ENCODE results near the gene ATAD2B.
"Not testable (repeated sequence)": the region's sequence is repeated elsewhere in the genome, so short reads cannot be mapped to it uniquely, and the experiment has no call there.

Gene ATAD2B

GRCh38 chr2:23789012-23789411 is 137.9 kb downstream of the ATAD2B start:
- no peak for DNase-seq (ENCODE audit: low spot score)

GRCh38 chr2:23788100-23788499 is 138.8 kb downstream of the ATAD2B start:
- DNase-seq (ENCODE audit: low spot score) = no peak

GRCh38 chr2:23784971-23785370 is 142.0 kb downstream of the ATAD2B start:
- no peak for DNase-seq (ENCODE audit: low spot score)

GRCh38 chr2:23782646-23783045 is 144.3 kb downstream of the ATAD2B start:
- no peak for DNase-seq (ENCODE audit: low spot score)

GRCh38 chr2:23782126-23782525 is 144.8 kb downstream of the ATAD2B start:
- no peak for DNase-seq (ENCODE audit: low spot score)

- not testable (repeated sequence) for DNase-seq (ENCODE audit: low spot score)
Measured at GRCh38 chr2:23780465-23780864, 146.5 kb downstream of the ATAD2B start.

GRCh38 chr2:23777826-23778225 is 149.1 kb downstream of the ATAD2B start:
- DNase-seq (ENCODE audit: low spot score) = no peak

- no peak for DNase-seq (ENCODE audit: low spot score)
Measured at GRCh38 chr2:23776021-23776420, 150.9 kb downstream of the ATAD2B start.

- no peak for DNase-seq (ENCODE audit: low spot score)
Measured at GRCh38 chr2:23772684-23773083, 154.2 kb downstream of the ATAD2B start.

GRCh38 chr2:23772056-23772455 is 154.9 kb downstream of the ATAD2B start:
- no peak for DNase-seq (ENCODE audit: low spot score)

- no peak for DNase-seq (ENCODE audit: low spot score)
Measured at GRCh38 chr2:23769364-23769763, 157.6 kb downstream of the ATAD2B start.

GRCh38 chr2:23767876-23768621 is 158.9 kb downstream of the ATAD2B start:
- no peak for DNase-seq (ENCODE audit: low spot score)

GRCh38 chr2:23762141-23762540 is 164.8 kb downstream of the ATAD2B start:
- no peak for DNase-seq (ENCODE audit: low spot score)

- DNase-seq (ENCODE audit: low spot score) = no peak
Measured at GRCh38 chr2:23761638-23762037, 165.3 kb downstream of the ATAD2B start.

- DNase-seq (ENCODE audit: low spot score) = no peak
Measured at GRCh38 chr2:23760736-23761135, 166.2 kb downstream of the ATAD2B start.

- no peak for DNase-seq (ENCODE audit: low spot score)
Measured at GRCh38 chr2:23757686-23758433, 169.1 kb downstream of the ATAD2B start.

GRCh38 chr2:23756593-23757292 is 170.2 kb downstream of the ATAD2B start:
- no peak for DNase-seq (ENCODE audit: low spot score)

GRCh38 chr2:23754970-23755369 is 172.0 kb downstream of the ATAD2B start:
- DNase-seq (ENCODE audit: low spot score) = no peak

- no peak for DNase-seq (ENCODE audit: low spot score)
Measured at GRCh38 chr2:23753291-23754010, 173.5 kb downstream of the ATAD2B start.

GRCh38 chr2:23751747-23752265 is 175.1 kb downstream of the ATAD2B start:
- no peak for DNase-seq (ENCODE audit: low spot score)

GRCh38 chr2:23746141-23746863 is 180.6 kb downstream of the ATAD2B start:
- no peak for DNase-seq (ENCODE audit: low spot score)

Measured in hematopoietic multipotent progenitor cell treated with erythropoietin and hydrocortisone succinate and interleukin-3 and kit ligand, for 17 days (in vitro differentiated cells).